Measurements from ENCODE around the gene DOLPP1.

Gene DOLPP1

GRCh38 chr9:129064499-129064908 is 16.4 kb upstream of the DOLPP1 start:
- DNase-seq (ENCODE audit: low spot score) = no peak

GRCh38 chr9:129068110-129068509 is 12.8 kb upstream of the DOLPP1 start:
- no peak for DNase-seq (ENCODE audit: low spot score)

- DNase-seq (ENCODE audit: low spot score) = no peak
These were observed 11.7 kb upstream of the DOLPP1 start for GRCh38 chr9:129068990-129069861.

GRCh38 chr9:129069862-129070641 is 10.9 kb upstream of the DOLPP1 start:
- DNase-seq (ENCODE audit: low spot score) = no peak

GRCh38 chr9:129070696-129071525 is 10.0 kb upstream of the DOLPP1 start:
- no peak for DNase-seq (ENCODE audit: low spot score)

- DNase-seq (ENCODE audit: low spot score) = no peak
These were observed 9.3 kb upstream of the DOLPP1 start for GRCh38 chr9:129071526-129072126.

GRCh38 chr9:129072171-129072570 is 8.7 kb upstream of the DOLPP1 start:
- DNase-seq (ENCODE audit: low spot score) = no peak

- DNase-seq (ENCODE audit: low spot score) = no peak
These were observed 7.5 kb upstream of the DOLPP1 start for GRCh38 chr9:129073404-129073803.

- DNase-seq (ENCODE audit: low spot score) = no peak
These were observed 6.8 kb upstream of the DOLPP1 start for GRCh38 chr9:129074106-129074505.

GRCh38 chr9:129075996-129076639 is 4.8 kb upstream of the DOLPP1 start:
- no peak for DNase-seq (ENCODE audit: low spot score)

GRCh38 chr9:129076640-129077037 is 4.3 kb upstream of the DOLPP1 start:
- no peak for DNase-seq (ENCODE audit: low spot score)

- DNase-seq (ENCODE audit: low spot score) = no peak
These were observed 3.7 kb upstream of the DOLPP1 start for GRCh38 chr9:129077236-129077635.

- no peak for DNase-seq (ENCODE audit: low spot score)
These were observed 2.0 kb upstream of the DOLPP1 start for GRCh38 chr9:129078691-129079503.

GRCh38 chr9:129079829-129080228 is 1.1 kb upstream of the DOLPP1 start:
- DNase-seq (ENCODE audit: low spot score) = no peak

- DNase-seq (ENCODE audit: low spot score) = no peak
These were observed 662 bp upstream of the DOLPP1 start for GRCh38 chr9:129080298-129080600.

GRCh38 chr9:129081388-129081904 is 535 bp downstream of the DOLPP1 start:
- DNase-seq (ENCODE audit: low spot score) = no peak

GRCh38 chr9:129084087-129084486 is 3.2 kb downstream of the DOLPP1 start:
- DNase-seq (ENCODE audit: low spot score) = no peak

GRCh38 chr9:129089246-129089645 is 8.3 kb downstream of the DOLPP1 start:
- DNase-seq (ENCODE audit: low spot score) = no peak

- no peak for DNase-seq (ENCODE audit: low spot score)
These were observed 12.9 kb downstream of the DOLPP1 start for GRCh38 chr9:129093602-129094386.
